LNCAP (cell line): Measurements from ENCODE around the gene TBC1D23.
A peak's percentile ranks its signal among the peaks of the same experiment; 100 is the strongest.

Experiments
- CTCF ChIP-seq: fragments of 450-650 bp; IDR thresholded peaks from 2 replicates; pipeline ENCODE4 v1.5.1; 2017; ENCODE audit warnings: mild to moderate bottlenecking

Gene TBC1D23

GRCh38 chr3:100260685-100261484 lies at the start of gene TBC1D23:
TBC1D23 (plus strand) TSS chr3:100260992; CDS start chr3:100261019, 27 bp downstream.
- TF ChIP-seq CTCF: peak; percentile 16; the same call in 1 of the 2 replicates

GRCh38 chr3:100213891-100214573 lies 46.8 kb upstream of the TBC1D23 start:
- no peak for TF ChIP-seq CTCF

GRCh38 chr3:100214574-100214964 lies 46.2 kb upstream of the TBC1D23 start:
- TF ChIP-seq CTCF: no peak

GRCh38 chr3:100216713-100217112 lies 44.1 kb upstream of the TBC1D23 start:
- TF ChIP-seq CTCF: no peak

GRCh38 chr3:100221159-100221558 lies 39.6 kb upstream of the TBC1D23 start:
- TF ChIP-seq CTCF: no peak

- TF ChIP-seq CTCF: no peak
These were observed 35.6 kb upstream of the TBC1D23 start for GRCh38 chr3:100225193-100225592.

GRCh38 chr3:100225883-100226282 lies 34.9 kb upstream of the TBC1D23 start:
- no peak for TF ChIP-seq CTCF
